Measurements from ENCODE around the gene BMPR2. TPM values are rescaled to one million over a fixed set of nuclear protein-coding genes. Genes with fewer than 3 reads are reported as not detected.

BMPR2 gene
- total RNA-seq, 4 donors from 2014 or later: 30.4 to 50.2 (median 36.5) TPM

GRCh38 chr2:202479090-202479489 lies 103.0 kb downstream of the BMPR2 start:
- DNase-seq (ENCODE audit: low spot score in 2 of 2): no peak
- TF ChIP-seq POLR2A (IDR thresholded peaks at IDR 0.05) (no peak), CTCF (IDR thresholded peaks at IDR 0.05) (no peak)
- 72 to 85% methylated on average over 1 of the region's 1 CpG for WGBS, 2 donors
- intact Hi-C loops (cut with DNase I; ENCODE audit: low total_unique reads): no loop called here
- H3K4me3 ChIP-seq (ENCODE audit: low read depth, poor library complexity, severe bottlenecking): no peak overlapping the region

GRCh38 chr2:202479610-202480009 lies 103.5 kb downstream of the BMPR2 start:
- intact Hi-C loops (cut with DNase I; ENCODE audit: low total_unique reads): no loop called here
- no peak for DNase-seq (ENCODE audit: low spot score in 2 of 2)
- H3K4me3 ChIP-seq (ENCODE audit: low read depth, poor library complexity, severe bottlenecking): no peak overlapping the region
- TF ChIP-seq CTCF (IDR thresholded peaks at IDR 0.05): no peak
- no peak for TF ChIP-seq POLR2A (IDR thresholded peaks at IDR 0.05)
- WGBS, 2 donors: 86 to 92% methylated on average over 1 of the region's 1 CpG

GRCh38 chr2:202486351-202486750 lies 110.2 kb downstream of the BMPR2 start:
- no peak for DNase-seq (ENCODE audit: low spot score in 2 of 2)
- WGBS, 2 donors: 93 to 95% methylated on average over 8 of the region's 8 CpGs
- intact Hi-C loops (cut with DNase I; ENCODE audit: low total_unique reads): no loop called here
- TF ChIP-seq POLR2A (IDR thresholded peaks at IDR 0.05) (no peak), CTCF (IDR thresholded peaks at IDR 0.05) (no peak)
- no peak overlapping the region for H3K4me3 ChIP-seq (ENCODE audit: low read depth, poor library complexity, severe bottlenecking)

- TF ChIP-seq CTCF (IDR thresholded peaks at IDR 0.05): no peak
- no peak for TF ChIP-seq POLR2A (IDR thresholded peaks at IDR 0.05)
- intact Hi-C loops (cut with DNase I; ENCODE audit: low total_unique reads): no loop called here
- WGBS, 2 donors: 94 to 95% methylated on average over 3 of the region's 3 CpGs
- DNase-seq (ENCODE audit: low spot score in 2 of 2): no peak
- no peak overlapping the region for H3K4me3 ChIP-seq (ENCODE audit: low read depth, poor library complexity, severe bottlenecking)
These were observed 112.5 kb downstream of the BMPR2 start for GRCh38 chr2:202488671-202489070.

- intact Hi-C loops (cut with DNase I; ENCODE audit: low total_unique reads): no loop called here
- no peak for DNase-seq (ENCODE audit: low spot score in 2 of 2)
- TF ChIP-seq POLR2A (IDR thresholded peaks at IDR 0.05): no peak
- TF ChIP-seq CTCF (IDR thresholded peaks at IDR 0.05): no peak
- no peak overlapping the region for H3K4me3 ChIP-seq (ENCODE audit: low read depth, poor library complexity, severe bottlenecking)
These were observed 114.4 kb downstream of the BMPR2 start for GRCh38 chr2:202490479-202490878.

- no peak overlapping the region for H3K4me3 ChIP-seq (ENCODE audit: low read depth, poor library complexity, severe bottlenecking)
- intact Hi-C loops (cut with DNase I; ENCODE audit: low total_unique reads): no loop called here
- TF ChIP-seq POLR2A (IDR thresholded peaks at IDR 0.05) (no peak), CTCF (IDR thresholded peaks at IDR 0.05) (no peak)
- DNase-seq (ENCODE audit: low spot score in 2 of 2): no peak
- WGBS, 2 donors: 92 to 95% methylated on average over 4 of the region's 4 CpGs
These were observed 115.4 kb downstream of the BMPR2 start for GRCh38 chr2:202491514-202491913.

All from lower leg skin (tissue), 4 donors.